ENCODE results near the gene MRPL44. TPM values are rescaled to one million over a fixed set of nuclear protein-coding genes. Genes with fewer than 3 reads are reported as not detected.

The MRPL44 gene
- total and polyA plus RNA-seq, 2 of the 13 experiments (the other 11 are each of a cell fraction or from before 2014, with no cell fraction given): 38.4 to 78.0 TPM

- TF ChIP-seq, protein P1, sequence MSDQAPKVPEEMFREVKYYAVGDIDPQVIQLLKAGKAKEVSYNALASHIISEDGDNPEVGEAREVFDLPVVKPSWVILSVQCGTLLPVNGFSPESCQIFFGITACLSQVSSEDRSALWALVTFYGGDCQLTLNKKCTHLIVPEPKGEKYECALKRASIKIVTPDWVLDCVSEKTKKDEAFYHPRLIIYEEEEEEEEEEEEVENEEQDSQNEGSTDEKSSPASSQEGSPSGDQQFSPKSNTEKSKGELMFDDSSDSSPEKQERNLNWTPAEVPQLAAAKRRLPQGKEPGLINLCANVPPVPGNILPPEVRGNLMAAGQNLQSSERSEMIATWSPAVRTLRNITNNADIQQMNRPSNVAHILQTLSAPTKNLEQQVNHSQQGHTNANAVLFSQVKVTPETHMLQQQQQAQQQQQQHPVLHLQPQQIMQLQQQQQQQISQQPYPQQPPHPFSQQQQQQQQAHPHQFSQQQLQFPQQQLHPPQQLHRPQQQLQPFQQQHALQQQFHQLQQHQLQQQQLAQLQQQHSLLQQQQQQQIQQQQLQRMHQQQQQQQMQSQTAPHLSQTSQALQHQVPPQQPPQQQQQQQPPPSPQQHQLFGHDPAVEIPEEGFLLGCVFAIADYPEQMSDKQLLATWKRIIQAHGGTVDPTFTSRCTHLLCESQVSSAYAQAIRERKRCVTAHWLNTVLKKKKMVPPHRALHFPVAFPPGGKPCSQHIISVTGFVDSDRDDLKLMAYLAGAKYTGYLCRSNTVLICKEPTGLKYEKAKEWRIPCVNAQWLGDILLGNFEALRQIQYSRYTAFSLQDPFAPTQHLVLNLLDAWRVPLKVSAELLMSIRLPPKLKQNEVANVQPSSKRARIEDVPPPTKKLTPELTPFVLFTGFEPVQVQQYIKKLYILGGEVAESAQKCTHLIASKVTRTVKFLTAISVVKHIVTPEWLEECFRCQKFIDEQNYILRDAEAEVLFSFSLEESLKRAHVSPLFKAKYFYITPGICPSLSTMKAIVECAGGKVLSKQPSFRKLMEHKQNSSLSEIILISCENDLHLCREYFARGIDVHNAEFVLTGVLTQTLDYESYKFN (CRISPR knock-in tag; conservative IDR thresholded peaks at IDR 0.05): peak; percentile 98
- TF ChIP-seq SNAPC5 (CRISPR knock-in tag; IDR thresholded peaks at IDR 0.05; ENCODE audit: borderline replicate concordance) (0 out of 2 replicates have a peak, but pooled peaks have one; percentile 27), PHF20 (CRISPR knock-in tag; IDR thresholded peaks at IDR 0.05) (no peak), SMAD1 (CRISPR knock-in tag; IDR thresholded peaks at IDR 0.05; ENCODE audit: borderline replicate concordance, low read depth) (no peak; the same call in 1 of the 2 replicates), SIN3A (IDR thresholded peaks at IDR 0.05; ENCODE audit: borderline replicate concordance, low read depth, low read length) (peak; percentile 28; the same call in 1 of the 2 replicates), ZNF652 (CRISPR knock-in tag; IDR thresholded peaks at IDR 0.05; ENCODE audit: borderline replicate concordance, low read depth) (peak; percentile 69; the same call in 1 of the 2 replicates), PHF5A (CRISPR knock-in tag; IDR thresholded peaks at IDR 0.05; ENCODE audit: low read depth, unreplicated experiment) (no peak), YEATS2 (CRISPR knock-in tag; IDR thresholded peaks at IDR 0.05; ENCODE audit: borderline replicate concordance) (peak; percentile 67; the same call in 1 of the 2 replicates), CAMTA2 (CRISPR knock-in tag; IDR thresholded peaks at IDR 0.05; ENCODE audit: borderline replicate concordance) (no peak), MYPOP (CRISPR knock-in tag; IDR thresholded peaks at IDR 0.05) (peak; percentile 81), NBN (conservative IDR thresholded peaks at IDR 0.05) (no peak)
- TF ChIP-seq, protein P2, sequence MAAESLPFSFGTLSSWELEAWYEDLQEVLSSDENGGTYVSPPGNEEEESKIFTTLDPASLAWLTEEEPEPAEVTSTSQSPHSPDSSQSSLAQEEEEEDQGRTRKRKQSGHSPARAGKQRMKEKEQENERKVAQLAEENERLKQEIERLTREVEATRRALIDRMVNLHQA (CRISPR knock-in tag; IDR thresholded peaks at IDR 0.05): no peak
- TF ChIP-seq, protein P3, sequence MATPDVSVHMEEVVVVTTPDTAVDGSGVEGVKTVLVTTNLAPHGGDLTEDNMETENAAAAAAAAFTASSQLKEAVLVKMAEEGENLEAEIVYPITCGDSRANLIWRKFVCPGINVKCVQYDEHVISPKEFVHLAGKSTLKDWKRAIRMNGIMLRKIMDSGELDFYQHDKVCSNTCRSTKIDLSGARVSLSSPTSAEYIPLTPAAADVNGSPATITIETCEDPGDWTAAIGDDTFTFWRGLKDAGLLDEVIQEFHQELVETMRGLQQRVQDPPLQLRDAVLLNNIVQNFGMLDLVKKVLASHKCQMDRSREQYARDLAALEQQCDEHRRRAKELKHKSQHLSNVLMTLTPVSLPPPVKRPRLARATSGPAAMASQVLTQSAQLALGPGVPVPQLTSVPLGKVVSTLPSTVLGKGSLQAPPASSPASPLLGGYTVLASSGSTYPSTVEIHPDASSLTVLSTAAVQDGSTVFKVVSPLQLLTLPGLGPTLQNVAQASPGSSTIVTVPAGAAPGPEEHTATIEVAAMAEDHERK (CRISPR knock-in tag; IDR thresholded peaks at IDR 0.05; ENCODE audit: low read depth): 0 out of 2 replicates have a peak, but pooled peaks have one; percentile 35
- TF ChIP-seq, protein P4, sequence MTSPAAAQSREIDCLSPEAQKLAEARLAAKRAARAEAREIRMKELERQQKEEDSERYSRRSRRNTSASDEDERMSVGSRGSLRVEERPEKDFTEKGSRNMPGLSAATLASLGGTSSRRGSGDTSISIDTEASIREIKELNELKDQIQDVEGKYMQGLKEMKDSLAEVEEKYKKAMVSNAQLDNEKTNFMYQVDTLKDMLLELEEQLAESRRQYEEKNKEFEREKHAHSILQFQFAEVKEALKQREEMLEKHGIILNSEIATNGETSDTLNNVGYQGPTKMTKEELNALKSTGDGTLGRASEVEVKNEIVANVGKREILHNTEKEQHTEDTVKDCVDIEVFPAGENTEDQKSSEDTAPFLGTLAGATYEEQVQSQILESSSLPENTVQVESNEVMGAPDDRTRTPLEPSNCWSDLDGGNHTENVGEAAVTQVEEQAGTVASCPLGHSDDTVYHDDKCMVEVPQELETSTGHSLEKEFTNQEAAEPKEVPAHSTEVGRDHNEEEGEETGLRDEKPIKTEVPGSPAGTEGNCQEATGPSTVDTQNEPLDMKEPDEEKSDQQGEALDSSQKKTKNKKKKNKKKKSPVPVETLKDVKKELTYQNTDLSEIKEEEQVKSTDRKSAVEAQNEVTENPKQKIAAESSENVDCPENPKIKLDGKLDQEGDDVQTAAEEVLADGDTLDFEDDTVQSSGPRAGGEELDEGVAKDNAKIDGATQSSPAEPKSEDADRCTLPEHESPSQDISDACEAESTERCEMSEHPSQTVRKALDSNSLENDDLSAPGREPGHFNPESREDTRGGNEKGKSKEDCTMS (CRISPR knock-in tag; conservative IDR thresholded peaks at IDR 0.05): no peak
- TF ChIP-seq, protein P5, sequence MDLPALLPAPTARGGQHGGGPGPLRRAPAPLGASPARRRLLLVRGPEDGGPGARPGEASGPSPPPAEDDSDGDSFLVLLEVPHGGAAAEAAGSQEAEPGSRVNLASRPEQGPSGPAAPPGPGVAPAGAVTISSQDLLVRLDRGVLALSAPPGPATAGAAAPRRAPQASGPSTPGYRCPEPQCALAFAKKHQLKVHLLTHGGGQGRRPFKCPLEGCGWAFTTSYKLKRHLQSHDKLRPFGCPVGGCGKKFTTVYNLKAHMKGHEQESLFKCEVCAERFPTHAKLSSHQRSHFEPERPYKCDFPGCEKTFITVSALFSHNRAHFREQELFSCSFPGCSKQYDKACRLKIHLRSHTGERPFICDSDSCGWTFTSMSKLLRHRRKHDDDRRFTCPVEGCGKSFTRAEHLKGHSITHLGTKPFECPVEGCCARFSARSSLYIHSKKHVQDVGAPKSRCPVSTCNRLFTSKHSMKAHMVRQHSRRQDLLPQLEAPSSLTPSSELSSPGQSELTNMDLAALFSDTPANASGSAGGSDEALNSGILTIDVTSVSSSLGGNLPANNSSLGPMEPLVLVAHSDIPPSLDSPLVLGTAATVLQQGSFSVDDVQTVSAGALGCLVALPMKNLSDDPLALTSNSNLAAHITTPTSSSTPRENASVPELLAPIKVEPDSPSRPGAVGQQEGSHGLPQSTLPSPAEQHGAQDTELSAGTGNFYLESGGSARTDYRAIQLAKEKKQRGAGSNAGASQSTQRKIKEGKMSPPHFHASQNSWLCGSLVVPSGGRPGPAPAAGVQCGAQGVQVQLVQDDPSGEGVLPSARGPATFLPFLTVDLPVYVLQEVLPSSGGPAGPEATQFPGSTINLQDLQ (CRISPR knock-in tag; IDR thresholded peaks at IDR 0.05): peak; percentile 76; the same call in 1 of the 2 replicates
These were observed 48.8 kb upstream of the MRPL44 start (continued) for GRCh38 chr2:223908304-223908998.

Measured in HepG2 (cell line).